Heart right ventricle (tissue), 16 donors: ENCODE data around the gene TMEM158. TPM values are rescaled to one million over a fixed set of nuclear protein-coding genes. Genes with fewer than 3 reads are reported as not detected.

Source experiments
- ATAC-seq, 8 donors: fragments of 200-7000 bp; cut with Tn5 transposase; one replicate each; pipeline ENCODE4 v1.9.1; 2020; ENCODE audit warnings: mild to moderate bottlenecking in 8 of 8, moderate library complexity in 8 of 8, moderate number of reproducible peaks in 1 of 8
- DNase-seq, 2 donors: peaks; one replicate each; pipeline ENCODE4 v3.0.0-alpha.2; 2020
- H3K27ac ChIP-seq, 10 donors: fragments of 200-600 bp; sonication (generic) in 2 of 10; one replicate each; pipeline versions ENCODE4 v1.5.0 to v1.8.0; 2020 to 2022; ENCODE audit warnings: mild to moderate bottlenecking in 3 of 10
- H3K27me3 ChIP-seq, 7 donors: fragments of 200-600 bp; one replicate each; pipeline ENCODE4 v1.8.0; 2021 to 2022; ENCODE audit warnings: mild to moderate bottlenecking in 2 of 7
- H3K36me3 ChIP-seq, 9 donors: fragments of 200-600 bp; sonication (generic) in 1 of 9; one replicate each; pipeline versions ENCODE4 v1.5.0 to v1.8.0; 2020 to 2022; ENCODE audit warnings: mild to moderate bottlenecking in 2 of 9
- H3K4me1 ChIP-seq, 9 donors: fragments of 200-600 bp; sonication (generic) in 1 of 9; one replicate each; pipeline versions ENCODE4 v1.5.0 to v1.8.0; 2020 to 2022; ENCODE audit warnings: mild to moderate bottlenecking in 4 of 9
- H3K4me3 ChIP-seq, 10 donors: fragments of 200-600 bp; sonication (generic) in 2 of 10; one replicate each; pipeline versions ENCODE4 v1.5.0 to v1.8.0; 2020 to 2022; ENCODE audit warnings: mild to moderate bottlenecking in 7 of 10, moderate library complexity in 2 of 10
- H3K9me3 ChIP-seq, 11 donors: fragments of 200-600 bp in 10 of 11; sonication (generic) in 2 of 11; one replicate each; pipeline versions ENCODE4 v1.5.0 to v1.8.0; 2013 to 2022; ENCODE audit warnings: mild to moderate bottlenecking in 2 of 11, control low read depth in 1 of 11, moderate library complexity in 1 of 11
- CTCF ChIP-seq, 9 donors: fragments of 200-600 bp; sonication (generic) in 2 of 9; IDR thresholded peaks; one replicate each; pipeline versions ENCODE4 v1.5.0 to v1.8.0; 2021 to 2022; ENCODE audit warnings: antibody characterized with exemption in 9 of 9, mild to moderate bottlenecking in 5 of 9, moderate library complexity in 1 of 9
- WGBS, 2 donors: extraction: QIAGEN DNeasy Blood & Tissue Kit; methylation state at CpG; one replicate each; pipeline ENCODE4 v1.1.7; 2013; ENCODE audit warnings: inconsistent platforms in 1 of 2; 5-methylcytosine and 5-hydroxymethylcytosine counted together
- intact Hi-C, 10 donors: fragments of 100-400 bp; cut with DNase I; formaldehyde crosslinking; loops; one replicate each; pipeline versions ENCODE4 v1.11.1 to v1.14.2; 2022
- polyA plus RNA-seq, 2 donors: library from polyadenylated mRNA; stranded (reverse); fragments of 200-250 nt; gene quantifications; one replicate each; pipeline ENCODE4 v1.2.3, GENCODE V29; 2013
- total RNA-seq, 10 donors: library from RNA; stranded (reverse); fragmentation: NEBNext Ultra II Directional in 3 of 10; extraction: Animal tissue kit (Norgen Biotek cat#: 25700) in 3 of 10; gene quantifications; one replicate each; pipeline versions ENCODE4 v1.2.1 to v1.2.4, GENCODE V29; 2021 to 2023
- donor health status: Arrhythmogenic right ventricular cardiomyopathy.
- donor health status: ischemic (EF 13 %, LVEDD 7.1; RV severe dilation, severe dysfunction).
- donor health status: healthy with polysubstance abuse.
- donor health status: DM: no; HTN: yes; CAD: no.
- donor health status: DM: no; HTN: no; CAD: no.
- donor health status: ischemic (EF 25% LVEDD 6.9; RV normal size, moderate dysfunction).
- donor health status: ischemic (EF 25% LVEDD 5.7; RV mildly dilated, moderate dysfunction).
- donor health status: healthy.
- donor health status: DM: yes; HTN: yes; CAD: no.
- donor health status: Ischemic cardiomyopathy.
- donor health status: ischemic (EF 35%, LVEDD 5.7; RV mildly dilated, moderate dysfunction).
- donor health status: nonischemic (EF 11% LVEDD 7.7; RV severe dilation, severe dysfunction).
- donor health status: DM: yes; HTN: yes; CAD: no.
- donor health status: PGD.
- donor health status: ischemic (EF 29% LVEDD 5.4; RV normal size, mild dysfunction).
- donor health status: nonischemic (EF 23%, LVEDD 6.1; RV moderate dilation, normal function).

TMEM158 gene
- total and polyA plus RNA-seq, 12 donors, result 0.32 to 1.0 (median 0.50) TPM

GRCh38 chr3:45210308-45211041 is 15.6 kb downstream of the TMEM158 start:
- peaks cover 0 to 9% (median 0%) of the 10 kb centered on the region in 9 donors for H3K4me1 ChIP-seq
- no peaks in the 10 kb centered on the region for H3K36me3 ChIP-seq
- peaks cover 0 to 10% (median 5%) of the 10 kb centered on the region in 7 donors for H3K27me3 ChIP-seq
- TF ChIP-seq CTCF (IDR thresholded peaks at IDR 0.05), result peak; percentile 37 to 80 (median 72)
- H3K4me3 ChIP-seq, result no peak overlapping the region
- ATAC-seq (peak; percentile 94 to 98 (median 96)), DNase-seq (peak; percentile 75 to 83)
- H3K27ac ChIP-seq, result no peak overlapping the region
- no peaks in the 10 kb centered on the region for H3K9me3 ChIP-seq
- WGBS, 2 donors, result 17 to 19% methylated on average over 14 of the region's 14 CpGs
- intact Hi-C loops, result loop anchor here in 9 of 10 donors (1.0 to 10.0 kb wide), 6 partner anchors 170 to 678 kb away; no protein-coding TSS in a partner anchor

- no peak for TF ChIP-seq CTCF (IDR thresholded peaks at IDR 0.05)
- Histone ChIP-seq H3K4me3 (no peak overlapping the region), H3K36me3 (no peaks in the 10 kb centered on the region), H3K9me3 (no peaks in the 10 kb centered on the region), H3K4me1 (peaks cover 0 to 9% (median 0%) of the 10 kb centered on the region in 9 donors), H3K27ac (no peak overlapping the region), H3K27me3 (peaks cover 0 to 10% (median 5%) of the 10 kb centered on the region in 7 donors)
- DNase-seq (no peak), ATAC-seq (no peak)
- intact Hi-C loops, result loop anchor here in 1 of 10 donors (5.0 kb wide), 1 partner anchor 167 kb away; no protein-coding TSS in a partner anchor
- WGBS, 2 donors, result 62 to 81% methylated on average over 3 of the region's 3 CpGs
Observed at GRCh38 chr3:45209526-45209925, 16.6 kb downstream of the TMEM158 start.

GRCh38 chr3:45208586-45208985 is 17.5 kb downstream of the TMEM158 start:
- Histone ChIP-seq H3K4me1 (peaks cover 0 to 9% (median 0%) of the 10 kb centered on the region in 9 donors), H3K9me3 (no peaks in the 10 kb centered on the region), H3K4me3 (no peak overlapping the region), H3K36me3 (no peaks in the 10 kb centered on the region), H3K27ac (no peak overlapping the region), H3K27me3 (peaks cover 0 to 10% (median 5%) of the 10 kb centered on the region in 7 donors)
- no peak for TF ChIP-seq CTCF (IDR thresholded peaks at IDR 0.05)
- DNase-seq, result no peak
- intact Hi-C loops, result loop anchor here in 1 of 10 donors (5.0 kb wide), 1 partner anchor 166 kb away; no protein-coding TSS in a partner anchor
- 96 to 97% methylated on average over 2 of the region's 2 CpGs for WGBS, 2 donors
- no peak for ATAC-seq

GRCh38 chr3:45207446-45207845 is 18.6 kb downstream of the TMEM158 start:
- TF ChIP-seq CTCF (IDR thresholded peaks at IDR 0.05), result no peak
- DNase-seq (no peak), ATAC-seq (no peak)
- Histone ChIP-seq H3K36me3 (no peaks in the 10 kb centered on the region), H3K4me1 (peaks cover 0 to 9% (median 0%) of the 10 kb centered on the region in 9 donors), H3K9me3 (no peaks in the 10 kb centered on the region), H3K27me3 (peaks cover 0 to 6% (median 4%) of the 10 kb centered on the region in 7 donors), H3K27ac (no peak overlapping the region), H3K4me3 (no peak overlapping the region)
- 86 to 88% methylated on average over 4 of the region's 4 CpGs for WGBS, 2 donors
- intact Hi-C loops, result loop anchor here in 1 of 10 donors (5.0 kb wide), 1 partner anchor 165 kb away; no protein-coding TSS in a partner anchor
